WI38 (cell line): ENCODE data around the gene OR4K1.

Experiments
- H3K4me3 ChIP-seq: 2 replicates; pipeline ENCODE4 v1.5.1; 2011; ENCODE audit warnings: low read depth, mild to moderate bottlenecking, control low read depth, low read length
- CTCF ChIP-seq: IDR thresholded peaks from 2 replicates; pipeline ENCODE4 v1.5.1; 2012; ENCODE audit warnings: low read depth, mild to moderate bottlenecking, control low read depth, low read length

Gene OR4K1

GRCh38 chr14:19974844-19975243 is 44.1 kb downstream of the OR4K1 start:
- TF ChIP-seq CTCF, result no peak
- no peak overlapping the region for H3K4me3 ChIP-seq

GRCh38 chr14:19975291-19975690 is 44.6 kb downstream of the OR4K1 start, which contains the start of gene OR4K15:
TSS of gene OR4K15 (plus strand) at chr14:19975591. CDS start at chr14:19975591, 0 bp downstream.
- no peak for TF ChIP-seq CTCF
- H3K4me3 ChIP-seq, result no peak within 1 kb of the TSS
